AG08395 (cell line): ENCODE results near the gene ENG.
"Not testable (repeated sequence)": the region's sequence is repeated elsewhere in the genome, so short reads cannot be mapped to it uniquely, and the experiment has no call there.

ENCODE experiments used
- DNase-seq: peaks from one replicate; pipeline ENCODE4 v3.0.0; 2012; ENCODE audit warnings: mixed read lengths, low spot score

Gene ENG

DNA sequence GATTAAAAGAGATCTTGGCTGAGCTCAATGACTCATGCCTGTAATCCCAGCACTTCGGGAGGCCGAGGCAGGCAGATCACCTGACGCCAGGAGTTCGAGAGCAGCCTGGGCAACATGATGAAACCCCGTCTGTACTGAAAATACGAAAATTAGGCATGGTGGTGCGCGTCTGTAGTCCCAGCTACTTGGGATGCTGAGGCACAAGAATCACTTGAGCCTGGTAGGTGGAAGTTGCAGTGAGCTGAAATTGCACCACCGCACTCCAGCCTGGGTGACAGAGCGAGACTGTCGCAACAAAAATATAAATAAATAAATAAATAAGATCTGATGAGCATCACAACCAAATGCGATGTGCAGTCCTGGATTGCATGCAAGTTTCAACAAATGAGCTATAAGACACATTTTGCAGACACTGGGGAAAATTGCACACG is 8.7 kb upstream of the ENG start:
- DNase-seq: no peak

DNA sequence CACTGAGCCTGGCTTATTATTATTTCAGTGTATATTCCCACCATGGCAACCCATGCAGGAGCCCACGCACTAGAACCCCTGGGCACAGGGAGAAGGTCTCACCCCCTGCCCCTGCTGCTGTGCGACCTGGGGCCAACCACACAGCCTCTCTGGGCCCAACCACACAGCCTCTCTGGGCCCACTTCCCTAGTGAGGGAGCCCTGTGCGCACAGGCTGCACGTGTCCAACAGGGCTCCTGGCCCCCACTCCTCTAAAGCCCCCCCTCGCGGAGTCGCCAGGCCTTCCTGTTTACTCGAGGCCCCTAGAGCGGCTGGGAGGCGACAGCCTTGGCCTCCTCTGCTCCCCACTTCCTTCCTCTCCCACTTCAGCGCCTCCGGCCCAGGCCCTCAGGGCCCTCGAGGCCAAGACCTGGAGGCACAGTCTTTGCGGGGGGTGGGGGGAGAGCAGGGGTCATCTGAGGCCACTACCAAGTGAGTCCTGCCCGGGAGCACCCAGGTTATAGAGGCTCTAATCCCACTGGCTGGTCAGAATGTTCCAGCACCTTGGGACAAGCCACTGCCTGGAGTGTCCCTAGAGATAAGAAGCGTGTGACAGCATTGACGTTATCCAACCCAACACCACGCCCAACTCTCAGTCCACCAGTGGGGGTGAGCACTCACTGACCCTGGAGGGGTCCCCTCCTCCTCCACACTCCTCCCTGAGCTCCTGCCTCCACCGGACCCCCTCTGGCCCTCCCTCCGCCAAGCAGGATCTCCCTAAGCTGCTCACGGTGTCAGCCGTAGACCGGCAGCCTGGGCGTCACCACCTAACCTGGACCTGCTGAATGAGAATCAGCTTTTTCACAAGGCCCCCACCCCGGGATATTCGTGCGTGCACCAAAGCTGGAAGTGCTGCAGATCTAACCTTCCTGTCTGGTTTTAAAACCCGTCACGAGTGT is 7.9 kb upstream of the ENG start:
- DNase-seq: no peak

DNA sequence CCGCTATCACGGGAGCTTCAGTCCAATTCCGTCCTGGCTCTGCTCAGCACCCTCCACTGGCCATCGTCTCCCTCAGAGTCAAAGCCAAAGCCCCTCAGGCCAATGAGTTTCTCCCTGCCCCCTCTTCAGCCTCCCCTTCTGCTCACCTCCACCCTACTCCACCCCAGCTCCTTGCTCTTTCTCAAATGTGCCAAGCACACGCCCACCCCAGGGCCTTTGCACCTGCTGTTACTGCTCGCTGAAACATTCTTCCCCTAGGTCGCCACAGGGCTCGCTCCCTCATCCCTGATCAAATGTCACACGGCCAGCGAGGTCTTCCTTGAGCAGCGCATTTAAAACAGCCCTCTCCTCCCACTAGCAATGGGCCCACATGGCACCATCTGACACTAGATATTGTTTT is 6.3 kb upstream of the ENG start:
- no peak for DNase-seq

DNA sequence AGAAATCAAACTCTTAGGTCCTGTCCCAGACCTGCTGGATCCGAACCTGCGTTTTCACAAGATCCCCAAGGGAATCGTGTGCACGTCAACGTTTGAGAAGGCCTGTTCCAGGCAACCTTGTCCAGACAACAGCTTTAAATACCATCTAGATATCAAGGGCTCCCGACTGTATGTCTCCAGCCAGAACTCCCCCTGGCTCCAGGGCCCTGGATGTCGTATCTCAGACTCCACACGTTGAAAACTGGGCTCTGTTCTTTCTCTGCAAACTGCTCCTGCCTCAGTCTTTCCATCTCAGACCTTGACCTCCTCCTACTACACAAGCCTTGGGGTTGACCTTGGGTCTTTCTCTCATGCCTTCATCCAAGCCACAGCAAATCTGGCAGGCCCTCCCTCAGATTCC is 5.8 kb upstream of the ENG start:
- no peak for DNase-seq

DNA sequence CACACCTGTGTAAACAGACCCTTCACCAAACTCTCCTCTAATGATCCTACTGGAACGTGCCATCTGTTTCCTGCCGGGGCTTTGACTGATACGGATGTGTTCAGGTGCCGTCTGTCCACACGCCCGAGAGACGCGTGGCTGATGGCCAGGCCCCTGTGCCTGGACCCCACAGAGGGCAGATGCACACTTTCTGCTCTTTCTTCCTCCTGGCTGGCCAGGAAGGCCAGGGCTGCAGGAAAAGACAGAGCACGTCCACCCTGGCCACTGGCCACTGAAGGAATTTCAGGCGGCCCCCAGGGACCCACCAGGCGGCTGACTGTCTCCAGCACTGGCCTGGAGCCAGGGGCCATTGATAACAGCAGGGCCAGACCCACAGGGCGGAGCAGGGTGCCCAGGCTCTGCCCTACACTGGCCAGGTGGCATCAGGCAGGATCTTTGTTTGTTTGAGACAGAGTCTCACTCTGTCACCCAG is 3.6 kb upstream of the ENG start:
- no peak for DNase-seq

DNA sequence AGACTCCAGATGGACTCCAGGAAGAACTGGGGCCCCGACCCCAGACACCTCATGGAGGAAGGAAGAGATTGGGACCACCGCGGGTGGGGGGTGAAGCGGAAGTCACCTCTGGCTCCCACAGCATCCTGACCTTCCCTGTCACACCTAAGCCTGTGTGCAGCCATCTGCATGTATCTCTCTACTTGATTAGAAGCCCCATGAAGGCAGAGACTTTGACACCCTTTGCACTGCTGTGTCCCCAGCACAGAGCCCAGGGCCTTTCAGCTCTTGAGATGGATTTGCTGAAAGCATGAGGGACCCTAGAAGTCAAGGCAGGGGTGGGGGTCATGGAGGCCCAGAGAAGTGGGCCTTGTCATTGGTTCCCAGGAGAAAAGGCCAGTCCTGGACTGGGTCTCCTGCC is 2.8 kb upstream of the ENG start:
- DNase-seq: no peak

DNA sequence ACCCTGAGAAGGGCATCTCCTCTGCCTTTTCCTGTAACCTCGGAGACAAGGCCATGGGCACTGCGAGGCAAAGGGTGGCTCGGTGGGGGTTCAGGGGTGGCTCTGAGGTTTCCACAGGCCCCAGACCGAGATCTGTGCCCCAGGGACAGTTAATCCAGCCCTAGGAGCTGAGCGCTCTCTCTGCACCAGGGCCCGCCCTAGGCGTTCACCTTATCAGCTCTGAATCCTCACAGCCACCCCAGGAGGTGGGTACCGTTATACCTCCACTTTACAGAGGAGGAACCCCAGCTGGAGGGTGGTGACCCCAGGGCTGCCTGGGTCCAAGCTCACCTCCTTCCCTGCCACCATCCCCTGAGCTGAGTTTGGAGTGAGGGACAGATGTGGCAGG is 2.3 kb upstream of the ENG start:
- DNase-seq: no peak

DNA sequence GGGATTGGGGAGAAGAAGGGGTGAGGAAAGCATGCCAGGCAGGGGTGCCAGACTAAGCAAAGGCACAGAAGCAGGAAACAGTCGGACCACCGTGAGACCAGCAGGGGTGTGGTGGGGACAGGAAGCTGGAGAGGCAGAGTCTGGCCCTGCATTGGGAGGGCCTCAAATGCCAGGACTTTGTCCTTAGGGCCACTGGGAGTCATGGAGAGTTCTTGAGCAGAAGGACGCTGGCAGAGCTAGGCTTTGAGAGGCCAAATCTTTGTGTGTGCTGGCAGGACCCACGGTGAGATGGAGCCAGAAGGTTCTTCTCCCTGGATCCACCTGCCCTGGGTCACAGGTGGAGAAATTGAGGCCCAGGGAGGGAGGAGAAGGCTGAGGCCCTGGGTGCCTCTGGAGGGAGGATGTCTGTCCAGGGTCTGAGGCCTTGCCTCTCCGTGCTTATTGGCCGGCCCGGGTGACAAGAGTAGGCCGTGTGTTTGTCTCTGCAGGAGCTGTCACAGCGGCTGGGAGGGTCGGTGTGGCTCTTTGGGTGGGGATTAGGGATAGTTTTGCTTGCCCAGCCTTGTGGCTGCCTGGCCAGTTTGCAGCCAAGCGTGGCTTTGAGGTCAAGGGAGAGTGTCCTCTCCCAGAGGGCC is 1.8 kb upstream of the ENG start:
- DNase-seq: no peak

DNA sequence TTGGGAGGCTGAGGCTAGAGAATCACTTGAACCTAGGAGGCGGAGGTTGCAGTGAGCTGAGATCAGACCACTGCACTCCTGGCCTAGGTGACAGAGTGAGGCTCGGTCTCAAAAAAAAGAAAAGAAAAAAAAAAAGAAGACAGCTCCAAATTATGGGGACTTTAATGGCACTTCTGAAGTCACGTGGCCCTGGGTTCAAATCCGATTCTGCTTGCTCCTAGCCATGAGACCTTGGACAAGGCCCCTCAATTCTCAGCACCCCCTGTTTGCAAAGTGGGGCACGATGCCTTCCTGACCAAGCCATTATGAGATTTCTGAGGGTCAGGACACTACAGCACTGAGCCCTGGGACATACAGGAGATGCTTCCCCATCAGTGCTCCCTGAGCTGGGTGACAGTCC is 1.1 kb upstream of the ENG start:
- DNase-seq: no peak

DNA sequence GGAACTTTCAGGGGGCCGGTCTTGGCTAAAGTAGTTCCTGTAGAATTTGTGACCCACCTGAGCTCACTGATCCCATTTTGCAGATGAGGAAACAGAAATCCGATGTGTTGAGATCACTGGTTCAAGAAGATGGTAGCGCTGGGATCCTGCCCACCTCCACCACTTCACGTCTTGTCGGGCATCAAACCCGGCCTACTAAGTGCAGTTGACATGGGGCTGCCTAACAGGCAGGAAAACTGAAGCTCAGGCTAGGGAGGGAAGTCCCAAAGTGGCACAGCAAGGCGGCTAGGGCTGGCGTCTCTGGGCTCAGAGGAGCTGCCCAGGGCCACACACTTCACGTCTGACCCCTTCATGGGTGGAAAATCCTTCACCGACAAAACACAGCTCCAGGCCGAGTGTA is 502 bp upstream of the ENG start:
- no peak for DNase-seq

DNA sequence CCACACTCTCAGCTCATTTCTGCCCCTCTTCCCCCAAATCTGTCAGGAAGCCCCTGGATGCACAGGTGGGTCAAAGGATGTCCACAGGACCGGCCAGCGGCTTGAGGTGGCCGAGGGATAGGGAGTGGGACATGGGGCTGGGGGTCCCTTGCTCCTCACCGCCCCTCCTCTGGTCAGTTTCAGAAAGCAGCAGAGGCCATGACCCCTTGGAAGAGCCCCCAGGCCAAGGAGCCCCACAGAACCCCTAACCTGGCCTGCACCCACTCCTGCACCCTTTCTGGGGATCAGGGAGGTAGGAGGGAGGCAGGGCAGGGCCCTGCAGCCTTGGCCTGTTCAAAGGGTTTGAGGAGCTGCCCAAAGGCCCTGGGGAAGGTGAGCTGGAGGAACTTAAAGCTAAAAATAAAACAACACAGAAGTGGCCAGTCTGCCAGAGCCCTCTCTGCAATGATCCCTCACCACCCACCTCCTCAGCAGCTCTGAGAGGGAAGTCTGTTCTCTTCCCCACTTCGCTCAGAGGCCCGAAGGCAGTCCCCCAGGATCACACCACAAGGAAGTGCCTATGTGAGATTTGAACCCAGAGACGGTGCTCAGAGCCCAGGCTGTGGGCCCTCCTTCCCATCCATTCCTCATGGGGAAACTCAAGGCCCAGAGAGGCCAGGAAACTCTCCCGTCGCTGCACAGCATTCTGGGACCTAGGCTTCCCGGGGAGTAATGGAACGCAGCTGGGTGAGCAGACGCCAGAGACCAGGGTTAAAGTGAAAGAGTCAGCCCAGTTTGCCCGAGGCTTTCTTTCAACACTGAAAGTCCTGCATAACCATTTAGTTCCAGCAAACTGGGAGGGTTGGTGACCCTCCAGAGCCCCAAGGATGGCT is 910 bp downstream of the ENG start:
- DNase-seq: peak; percentile 44

DNA sequence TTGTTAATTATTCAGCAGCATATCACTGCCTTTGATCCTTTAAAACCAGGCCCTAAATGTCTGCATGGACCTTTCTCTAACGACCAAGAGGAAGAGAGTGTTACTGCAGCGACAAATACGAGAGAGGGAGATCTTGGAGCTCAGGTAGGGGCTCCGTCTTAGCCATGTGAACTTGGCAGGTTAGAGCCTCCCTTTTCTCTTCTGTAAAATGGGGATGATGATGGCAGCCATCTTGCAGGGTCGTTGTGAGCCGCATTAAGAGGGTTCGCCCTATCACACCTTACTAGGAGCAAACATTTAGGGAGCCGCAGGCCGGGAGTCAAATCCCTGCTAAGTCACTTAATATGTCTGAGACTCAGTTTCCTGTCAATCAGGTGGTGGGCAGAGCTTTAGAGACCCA is 1.6 kb downstream of the ENG start:
- DNase-seq: no peak

DNA sequence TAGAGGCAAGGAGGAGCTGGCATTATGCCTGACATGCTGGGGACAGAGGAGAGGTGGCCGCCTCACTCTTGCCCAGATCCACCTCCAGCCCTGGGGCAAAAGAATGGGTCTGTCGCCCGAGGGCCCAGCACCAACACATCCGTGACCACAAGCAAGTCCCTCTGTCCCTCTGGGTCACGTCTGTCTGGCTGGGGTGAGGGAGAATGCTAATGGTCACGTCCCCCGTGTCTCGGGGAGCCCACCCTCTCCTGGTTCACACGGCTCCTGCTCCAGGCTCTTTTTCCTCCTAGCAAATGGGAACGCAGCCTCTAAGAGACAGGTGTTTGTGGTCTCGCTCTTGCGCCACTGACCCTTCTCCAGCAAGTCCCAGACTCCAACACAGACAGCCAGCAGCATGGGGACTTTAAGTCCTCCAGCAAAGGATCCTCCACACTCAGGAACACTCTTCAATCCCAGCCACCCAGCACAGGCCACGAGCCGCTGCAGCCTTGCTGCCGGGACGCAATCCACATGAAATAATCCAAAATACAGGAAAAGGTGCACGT is 4.1 kb downstream of the ENG start:
- no peak for DNase-seq

DNA sequence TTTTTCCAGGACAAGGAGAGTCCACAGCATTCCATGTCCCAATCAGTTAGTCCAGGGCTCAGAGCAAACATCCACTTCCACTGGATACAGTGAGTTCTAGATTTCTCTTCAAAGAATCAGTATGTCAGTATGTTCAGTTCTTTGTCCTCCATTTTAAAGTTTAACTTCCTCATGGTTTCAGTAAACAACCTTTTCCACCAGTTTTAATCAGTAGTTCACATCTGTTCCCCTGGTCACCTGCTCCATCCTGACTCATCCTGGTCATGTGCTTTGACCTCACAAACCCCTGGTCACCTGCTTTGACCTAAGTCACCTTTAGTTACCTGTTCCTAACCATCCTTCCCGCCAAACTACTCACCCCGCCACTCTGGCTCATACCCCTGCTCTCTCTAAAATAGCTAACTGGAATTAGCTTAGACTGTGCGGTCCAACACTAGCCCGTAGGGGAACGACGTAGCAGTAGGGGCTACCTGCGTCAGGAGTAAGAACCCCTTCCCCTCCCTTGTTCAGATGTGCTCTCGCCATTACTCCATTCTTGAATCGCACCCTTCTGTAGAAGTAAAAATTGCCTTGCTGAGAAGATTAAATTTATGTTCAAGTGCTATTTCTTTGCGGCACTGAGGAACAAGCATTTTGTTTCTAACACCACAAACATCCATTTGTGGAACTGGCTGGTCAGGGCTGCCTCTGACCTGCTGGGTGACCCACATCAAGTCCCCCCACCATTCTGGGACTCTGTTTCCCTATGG is 5.5 kb downstream of the ENG start:
- DNase-seq: no peak

DNA sequence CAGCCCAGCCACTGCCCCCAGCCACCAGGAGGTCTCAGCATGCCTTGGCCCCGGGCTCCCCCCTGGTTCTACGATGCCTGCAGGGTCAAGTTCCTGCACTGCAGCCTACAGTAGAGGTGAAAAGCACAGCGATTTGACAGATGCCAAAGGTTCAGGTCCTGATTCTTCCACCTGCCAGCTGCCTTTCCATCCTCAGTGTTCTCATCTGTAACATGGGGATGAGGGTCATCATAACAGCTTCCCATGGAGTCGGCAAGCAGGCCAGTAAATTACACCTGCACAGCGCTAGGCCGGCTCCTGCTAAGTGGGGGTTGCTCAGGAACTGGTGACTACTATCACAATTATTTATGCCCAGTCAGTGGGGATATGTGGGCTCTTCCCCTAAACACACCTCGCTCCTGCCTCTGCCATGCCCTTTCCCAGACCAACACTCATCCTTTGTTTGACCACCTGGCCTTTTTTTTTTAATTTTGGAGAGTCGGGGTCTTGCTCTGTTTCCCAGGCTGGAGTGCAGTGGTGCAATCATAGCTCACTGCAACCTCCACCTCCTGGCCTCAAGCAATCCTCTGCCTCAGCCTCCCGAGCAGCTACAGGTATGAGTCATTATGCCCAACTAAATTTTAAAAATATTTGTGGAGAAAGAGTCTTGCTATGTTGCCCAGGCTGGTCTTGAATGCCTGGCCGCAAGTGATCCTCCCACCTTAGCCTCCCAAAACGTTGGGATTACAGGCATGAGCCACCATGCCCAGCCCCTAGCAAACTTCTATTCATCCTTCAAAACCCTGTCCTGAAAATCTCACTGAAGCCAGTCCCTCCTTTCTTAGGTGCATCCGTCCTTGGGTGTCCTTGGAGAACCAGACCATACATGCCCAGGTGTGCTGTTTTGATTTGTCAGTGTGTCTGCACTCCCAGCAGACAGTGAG is 6.4 kb downstream of the ENG start:
- DNase-seq: no peak

DNA sequence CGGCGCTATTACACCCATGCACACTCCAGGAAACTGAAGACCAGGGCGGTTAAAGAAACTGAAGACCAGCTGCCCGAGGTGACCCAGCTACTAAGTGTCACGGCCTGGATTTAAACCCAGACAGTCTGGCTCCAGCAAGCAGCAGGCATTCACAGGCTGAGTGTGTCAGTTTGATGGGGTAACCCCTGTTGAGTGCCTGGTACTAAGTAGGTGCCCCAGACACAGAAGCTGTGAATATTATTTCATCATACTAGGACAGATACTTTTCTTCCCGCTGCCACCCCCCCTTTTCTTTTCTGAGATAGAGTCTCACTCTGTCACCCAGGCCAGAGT is 7.3 kb downstream of the ENG start:
- DNase-seq: peak; percentile 13

DNA sequence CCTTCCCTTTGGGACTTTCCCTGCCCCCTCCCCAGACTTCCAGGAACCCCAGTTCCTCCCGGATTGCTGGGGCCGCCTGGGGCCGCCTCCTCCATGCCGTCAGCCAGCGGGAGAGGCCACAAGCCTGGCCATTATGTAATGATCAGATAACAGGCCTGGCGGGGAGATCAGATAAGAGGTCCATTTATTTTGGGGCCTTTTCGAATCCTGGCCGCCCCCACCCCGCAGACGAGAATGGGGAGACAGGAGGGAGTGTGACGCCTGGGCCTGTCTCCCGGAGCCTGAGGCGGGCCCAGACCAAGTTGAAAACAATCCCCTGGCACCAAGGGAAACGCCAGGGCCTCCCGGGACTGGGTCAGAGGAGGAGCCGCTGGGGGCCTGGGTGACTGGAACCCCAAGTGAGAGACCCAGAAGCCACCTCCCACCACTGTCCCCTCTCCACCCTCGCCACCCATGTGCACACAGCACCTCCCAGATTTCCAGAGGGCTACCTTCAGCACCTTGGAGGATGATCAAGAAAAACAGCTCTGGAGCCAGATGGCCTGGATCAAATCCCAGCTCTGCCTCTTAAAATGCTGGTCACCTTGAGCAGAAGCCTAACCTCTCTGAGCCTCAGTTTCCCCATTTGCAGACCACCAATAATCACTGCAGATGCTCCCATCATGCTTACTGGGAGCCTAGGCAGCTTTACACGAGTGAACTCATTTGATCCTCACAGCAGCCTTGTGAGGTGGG is 7.8 kb downstream of the ENG start:
- DNase-seq: no peak

DNA sequence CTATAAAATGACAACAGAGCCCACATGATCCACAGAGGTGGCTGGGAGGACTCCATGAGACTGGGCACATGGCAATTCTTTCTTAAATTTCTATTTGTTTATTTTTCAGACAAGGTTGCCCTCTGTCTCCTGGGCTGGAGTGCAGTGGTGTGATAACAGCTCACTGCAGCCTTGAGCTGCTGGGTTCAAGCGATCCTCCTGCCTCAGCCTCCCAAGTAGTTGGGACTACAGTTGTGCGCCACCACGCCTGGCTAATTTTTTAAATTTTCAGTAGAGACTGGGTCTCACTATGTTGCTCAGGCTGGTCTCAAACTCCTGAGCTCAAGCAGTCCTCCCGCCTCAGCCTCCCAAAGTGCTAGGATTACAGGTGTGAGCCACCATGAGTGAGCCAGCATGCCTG is 8.8 kb downstream of the ENG start:
- DNase-seq: not testable (repeated sequence)

DNA sequence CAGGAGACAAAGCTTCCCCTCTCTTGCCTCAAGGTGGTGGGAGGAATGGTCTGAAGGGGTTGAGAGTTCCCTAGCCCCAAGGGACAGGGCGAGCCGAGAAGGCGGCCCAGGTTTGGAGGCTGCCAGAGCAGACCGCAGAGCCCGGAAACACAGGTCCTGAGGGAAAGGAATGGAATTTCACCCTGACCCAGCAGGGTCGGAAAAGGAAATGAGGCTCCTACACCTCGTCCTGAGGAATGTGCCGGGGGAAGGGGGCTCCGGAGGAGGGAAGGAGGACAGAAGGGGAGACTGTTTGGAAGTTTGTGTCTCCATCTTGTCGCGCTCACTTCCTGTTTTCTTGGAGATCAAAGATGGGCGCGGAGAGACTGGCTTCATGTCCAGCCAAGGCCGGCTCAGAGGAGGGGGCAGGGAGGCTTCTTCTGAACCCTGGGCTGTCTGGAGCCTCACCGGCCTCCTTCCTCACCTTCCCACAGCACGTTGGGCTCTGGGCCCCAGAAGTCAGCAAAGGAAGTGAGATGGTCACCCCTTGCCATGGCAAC is 9.6 kb downstream of the ENG start:
- DNase-seq: no peak
